Astrocyte of the hippocampus (primary cell): ENCODE data around the gene PPP2R2C.

Experiments used
- DNase-seq: peaks from one replicate; pipeline ENCODE4 v3.0.0; 2011; ENCODE audit warnings: low read depth, low spot score

The PPP2R2C gene

DNA sequence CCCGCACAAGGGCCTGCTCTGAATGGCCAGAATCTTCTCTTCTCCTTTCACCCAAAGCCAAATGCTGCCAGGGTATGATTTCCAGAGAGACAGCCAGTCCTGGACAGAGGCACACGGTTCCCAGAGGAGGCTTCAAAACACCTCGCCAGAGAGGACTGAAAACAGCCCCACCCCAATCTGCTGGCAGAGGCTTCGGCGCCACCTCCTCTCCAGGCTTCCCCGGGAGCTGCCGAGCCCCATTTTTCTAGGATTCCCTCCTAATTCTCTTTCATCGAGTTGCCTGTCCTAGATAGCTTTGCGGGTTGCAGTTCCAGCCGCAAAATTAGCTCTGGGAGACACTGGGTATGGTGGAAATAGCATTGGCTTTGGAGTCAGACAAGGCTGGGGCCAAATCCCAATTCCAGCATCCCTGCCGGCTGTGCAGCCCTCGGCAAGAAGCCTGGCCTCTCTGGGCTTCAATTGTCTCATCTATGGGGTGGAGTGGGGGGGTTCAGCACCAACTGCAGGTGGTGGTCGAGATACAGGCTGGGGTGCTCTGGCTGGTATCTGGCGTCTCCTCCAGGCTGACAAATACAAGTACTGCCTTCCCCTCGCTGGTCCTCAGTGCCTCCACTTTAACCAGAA, 22.6 kb downstream of the PPP2R2C start:
- no peak for DNase-seq

DNA sequence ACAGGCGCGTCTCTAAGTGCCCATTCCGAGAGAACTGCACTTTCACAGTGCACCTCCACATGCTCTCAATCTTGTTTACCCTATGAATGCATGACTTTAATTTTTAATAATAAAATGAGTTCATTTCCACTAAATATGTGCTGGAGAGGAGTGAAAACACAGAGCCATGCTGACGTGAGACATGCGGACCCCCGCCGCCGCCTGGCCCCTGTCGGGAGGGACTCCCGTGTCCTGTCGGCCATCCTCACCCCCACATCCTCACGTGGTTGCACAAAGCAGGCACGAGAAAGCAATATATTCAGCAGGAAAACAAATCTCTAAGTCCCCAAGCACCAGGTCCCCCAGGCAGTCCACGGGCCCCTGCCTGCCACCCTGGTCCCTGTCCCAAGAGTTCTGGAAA, 23.1 kb downstream of the PPP2R2C start:
- no peak for DNase-seq

DNA sequence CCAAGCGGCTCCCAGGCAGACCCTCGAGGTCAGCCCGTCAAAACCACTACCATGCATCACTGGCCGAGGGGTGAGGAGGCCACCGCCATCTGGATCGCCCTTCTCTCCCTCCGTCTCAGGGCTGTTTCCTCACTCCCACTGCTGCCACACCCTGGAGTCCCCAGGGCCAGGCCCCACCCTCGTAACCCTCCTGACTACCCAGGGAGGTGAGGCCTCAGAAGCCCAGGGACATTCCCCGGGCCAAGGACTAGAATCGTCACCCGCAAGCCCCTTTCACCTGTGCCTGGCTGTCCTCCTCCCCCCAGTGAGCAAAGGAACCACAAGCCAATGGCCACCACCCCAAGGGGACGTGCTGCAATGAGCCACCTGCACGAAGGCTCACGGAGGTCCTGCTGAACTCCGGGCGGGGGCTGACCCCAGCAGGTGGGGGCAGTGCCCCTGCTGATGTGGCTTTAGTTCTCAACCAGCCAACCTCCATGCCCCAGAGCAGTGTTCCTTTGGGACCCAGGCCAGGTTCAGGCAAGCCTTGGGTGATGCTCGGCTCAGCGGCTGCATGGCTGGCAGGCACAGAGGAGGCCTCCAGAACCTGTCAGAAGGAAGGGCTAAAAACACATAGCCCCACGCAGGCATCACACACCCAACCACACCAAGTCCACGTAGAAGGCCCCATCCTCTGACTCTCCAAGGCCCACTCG, 23.8 kb downstream of the PPP2R2C start:
- no peak for DNase-seq

DNA sequence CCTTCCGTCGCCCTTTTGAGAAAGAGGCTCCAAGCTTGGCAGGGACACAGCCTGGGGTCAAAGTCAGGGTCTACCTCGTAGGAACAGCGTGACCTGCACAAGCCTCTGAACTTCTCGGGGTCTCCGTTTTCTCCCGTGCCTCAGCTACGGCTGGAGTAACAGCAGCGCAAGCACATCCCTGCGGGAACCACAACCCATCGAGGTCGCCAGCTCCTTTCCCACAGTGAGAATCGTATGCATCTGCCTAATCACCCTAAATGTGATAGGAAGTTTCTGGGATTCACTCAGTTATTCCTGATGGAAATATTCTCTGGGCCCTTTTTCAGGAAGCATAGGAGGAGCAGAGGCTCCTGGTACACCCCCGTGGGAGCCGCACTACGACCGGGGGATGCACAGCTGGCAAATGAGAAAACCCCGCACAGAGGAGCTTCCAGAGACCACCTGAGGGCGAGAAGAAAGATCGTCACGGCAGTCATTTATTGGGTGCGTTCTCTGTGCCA, 24.7 kb downstream of the PPP2R2C start:
- DNase-seq, result no peak

DNA sequence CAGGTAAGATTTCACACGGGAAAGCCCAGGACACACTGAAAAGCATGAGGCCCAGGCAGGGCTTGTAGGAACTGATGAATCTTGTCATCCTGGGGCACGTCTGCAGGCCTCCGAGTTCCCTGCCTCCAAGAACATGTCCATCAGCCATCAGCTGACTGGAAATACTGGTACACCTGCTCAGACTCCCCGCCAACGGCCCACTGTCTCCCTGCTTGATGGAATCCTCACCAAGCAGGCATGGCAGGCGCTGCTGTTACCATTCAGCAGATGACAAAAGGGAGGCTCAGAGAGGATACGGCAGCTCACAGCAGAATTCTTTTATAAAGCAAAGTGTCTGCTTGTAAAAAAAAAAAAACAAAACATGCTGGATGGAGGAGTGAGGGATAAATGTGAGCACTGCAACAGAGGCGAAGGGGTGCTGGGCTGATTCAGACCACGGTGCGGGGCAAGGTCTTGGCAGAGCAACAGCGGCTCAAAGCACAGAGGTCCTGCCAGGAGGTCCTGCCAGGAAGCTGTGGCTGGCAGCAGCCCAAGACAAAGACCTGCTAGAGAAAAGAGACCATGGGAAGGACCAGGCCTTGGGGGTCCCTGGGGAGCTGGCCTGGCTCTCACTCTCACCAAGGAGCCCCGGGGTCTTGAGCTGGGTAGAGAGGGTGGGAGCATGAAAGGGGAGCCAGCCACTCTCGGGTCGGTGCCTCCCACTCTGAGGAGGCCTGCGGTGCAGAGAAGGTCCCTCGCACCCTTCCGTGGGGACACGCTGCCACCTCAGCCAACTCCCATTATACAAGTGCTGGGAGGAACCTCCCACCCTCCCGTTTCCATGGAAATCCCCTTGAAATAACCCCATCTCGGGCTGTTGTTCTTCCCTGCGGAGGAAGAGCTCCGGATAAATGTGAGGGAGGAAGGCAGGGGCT, 25.6 kb downstream of the PPP2R2C start:
- peak; percentile 34 for DNase-seq

DNA sequence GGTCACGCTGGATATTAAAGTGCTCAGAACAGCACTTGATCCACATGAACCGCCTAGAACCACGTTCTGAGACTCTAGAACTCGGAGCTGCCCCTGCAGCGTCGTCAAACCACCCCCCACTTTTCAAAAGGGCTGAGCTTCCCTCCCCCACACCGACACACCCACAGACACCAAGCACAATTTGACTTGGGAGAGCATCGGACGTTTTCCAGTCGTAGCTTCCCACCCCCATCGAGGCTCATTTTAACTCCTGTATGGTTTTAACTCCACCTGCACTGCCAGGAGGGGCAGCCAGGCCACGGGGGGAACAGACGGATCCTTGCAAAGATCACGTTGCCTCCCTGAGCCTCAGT, 26.3 kb downstream of the PPP2R2C start:
- DNase-seq, result no peak

DNA sequence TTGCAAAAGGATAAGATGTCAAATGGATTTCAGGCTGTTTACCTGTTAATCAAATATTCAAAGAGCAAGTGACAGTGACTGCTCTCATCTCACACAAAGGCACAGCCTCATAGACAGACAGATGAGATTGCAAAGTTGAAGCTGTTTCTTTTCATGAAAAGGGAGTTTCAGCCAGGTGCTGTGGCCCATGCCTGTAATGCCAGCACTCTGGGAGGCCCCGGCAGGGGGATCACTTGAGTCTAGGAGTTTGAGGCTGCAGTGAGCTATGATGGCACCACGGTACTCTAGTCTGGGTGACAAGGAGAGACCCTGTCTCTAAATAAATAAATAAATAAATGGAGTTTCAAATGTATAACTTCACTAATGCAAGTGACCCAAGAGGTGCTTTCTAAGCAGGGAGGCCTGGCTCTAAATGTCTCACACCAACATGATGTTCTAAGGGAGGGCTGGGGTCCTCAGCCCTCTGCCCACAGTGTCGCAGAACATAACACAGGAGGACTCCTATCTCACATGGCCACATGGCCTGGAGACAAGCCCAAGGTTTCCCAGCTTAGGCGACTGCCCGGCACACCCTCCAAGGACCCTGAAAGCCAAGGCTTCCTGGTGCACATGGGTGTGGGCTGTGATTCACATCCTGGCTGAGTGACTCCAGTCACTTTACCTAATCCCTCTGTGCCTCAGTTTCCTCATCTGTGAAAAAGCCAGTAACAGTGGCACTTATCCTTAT, 26.8 kb downstream of the PPP2R2C start:
- no peak for DNase-seq

DNA sequence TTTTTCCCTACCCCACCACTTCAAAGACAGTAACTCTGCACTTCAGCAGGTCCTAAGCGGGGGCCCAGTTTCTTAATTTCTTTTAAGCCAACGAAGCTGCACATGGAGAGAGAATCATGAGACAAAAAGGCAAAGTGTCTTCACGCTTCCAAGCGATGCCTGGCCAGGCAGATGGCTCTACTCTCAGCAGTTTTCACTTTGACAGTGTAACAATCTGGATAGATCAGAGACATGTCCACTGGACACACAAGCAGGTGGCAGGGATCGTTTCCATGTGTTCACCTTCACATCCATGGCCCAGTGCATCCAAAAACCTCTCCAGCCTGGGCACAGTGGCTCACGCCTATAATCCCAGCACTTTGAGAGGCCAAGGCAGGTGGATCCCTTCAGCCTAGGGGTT, 27.8 kb downstream of the PPP2R2C start:
- no peak for DNase-seq

DNA sequence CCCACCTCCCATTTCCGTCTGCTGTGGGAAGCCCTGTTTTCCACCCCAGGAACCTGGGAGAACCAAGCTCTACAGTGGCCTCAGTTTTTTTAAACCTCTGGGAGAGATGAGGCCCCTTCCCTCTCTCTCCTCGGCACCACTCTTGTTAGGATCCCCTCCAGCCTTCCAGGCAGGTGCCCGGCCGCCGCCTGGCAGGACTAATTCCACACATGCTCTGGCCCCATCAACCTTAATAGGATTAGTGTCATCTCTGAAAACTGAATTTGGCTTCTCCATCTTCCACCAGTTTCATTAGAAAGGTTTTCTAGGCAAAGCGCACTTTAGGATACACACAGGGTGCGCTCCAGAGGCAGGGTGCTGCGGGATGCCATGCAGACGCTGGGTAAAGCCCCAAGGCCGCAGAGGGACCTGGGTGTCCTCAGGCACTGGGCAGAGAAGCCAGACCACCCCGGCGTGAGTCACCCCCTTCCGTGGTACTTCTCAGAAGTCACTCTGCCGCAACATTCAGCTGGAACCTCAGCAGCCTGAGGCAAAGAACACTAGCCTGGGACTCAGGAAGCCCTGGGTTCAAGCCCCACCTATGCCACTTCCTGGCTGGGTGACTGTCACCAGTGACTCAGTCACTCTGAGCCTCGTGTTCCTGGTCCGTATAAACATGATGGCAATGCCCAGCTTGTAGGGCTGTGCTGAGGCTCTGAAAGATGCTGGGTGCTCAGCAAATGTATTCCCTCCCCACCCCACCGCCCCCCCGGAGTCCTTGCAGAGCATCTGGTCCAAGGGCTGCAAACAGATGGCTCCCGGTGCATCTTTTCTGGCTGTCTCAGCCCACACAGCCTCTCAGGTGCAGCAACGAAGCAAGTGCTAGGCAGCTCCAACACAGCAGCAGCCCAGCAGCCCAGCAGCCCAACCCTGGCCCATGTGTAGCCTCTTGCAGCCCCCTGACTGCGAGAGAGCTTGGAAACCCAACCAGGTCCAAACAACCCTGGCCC, 29.1 kb downstream of the PPP2R2C start:
- DNase-seq, result no peak

DNA sequence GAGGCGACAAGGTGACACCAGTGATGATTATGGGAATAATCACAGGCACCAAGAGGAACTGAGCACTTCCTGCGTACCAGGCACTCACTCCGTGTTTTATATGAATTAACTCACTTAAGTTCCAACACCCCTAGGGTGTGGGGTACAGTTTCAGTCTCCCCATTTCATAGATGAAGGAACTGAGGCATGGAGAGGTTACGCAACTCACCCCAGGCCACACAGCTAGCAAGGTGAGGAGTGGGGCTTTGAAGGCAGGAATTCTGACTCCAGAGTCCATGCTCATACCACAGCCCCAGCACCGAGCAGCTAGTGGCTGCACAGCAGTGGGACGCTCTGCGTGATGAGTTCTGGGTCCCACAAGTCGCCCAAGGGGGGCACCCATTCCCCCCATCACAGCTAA, 29.9 kb downstream of the PPP2R2C start:
- DNase-seq, result no peak

DNA sequence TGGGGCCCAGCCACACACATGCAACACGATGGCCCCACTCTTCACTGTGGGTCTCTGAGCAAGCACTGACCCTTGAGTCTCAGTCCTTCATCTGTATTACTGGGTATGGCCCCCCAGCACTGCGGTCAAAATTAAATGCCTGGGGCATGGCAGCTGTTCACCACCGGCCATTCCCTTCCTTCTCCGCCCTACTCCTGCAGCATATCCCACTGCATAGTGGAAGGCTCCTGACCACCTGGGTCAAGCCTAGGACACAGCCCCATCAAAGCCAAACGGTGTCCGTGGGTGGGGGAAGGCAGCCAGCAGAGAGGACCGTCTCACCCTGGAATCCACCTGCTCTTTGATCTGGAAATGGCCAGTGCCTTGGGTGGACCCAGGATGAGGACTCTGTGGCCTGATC, 30.7 kb downstream of the PPP2R2C start:
- DNase-seq, result no peak

DNA sequence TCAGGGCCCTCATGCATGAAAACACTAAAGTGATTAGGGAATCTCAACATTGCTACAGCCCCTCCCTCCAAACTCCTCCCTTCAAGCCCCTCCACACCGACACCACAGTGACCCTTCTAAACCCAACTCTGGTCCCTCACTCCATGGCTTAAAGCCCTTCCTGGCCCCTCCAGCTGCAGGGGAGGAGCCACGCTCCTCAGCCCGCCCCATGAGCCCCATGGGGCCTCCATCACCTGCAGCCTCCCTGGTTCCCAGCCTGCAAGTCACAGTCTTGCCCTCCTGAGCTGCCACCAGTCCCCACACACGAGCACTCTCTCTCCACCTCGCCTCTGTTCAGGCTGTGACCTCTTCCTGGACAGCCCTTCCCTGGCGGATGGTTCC, 31.2 kb downstream of the PPP2R2C start:
- DNase-seq, result no peak

DNA sequence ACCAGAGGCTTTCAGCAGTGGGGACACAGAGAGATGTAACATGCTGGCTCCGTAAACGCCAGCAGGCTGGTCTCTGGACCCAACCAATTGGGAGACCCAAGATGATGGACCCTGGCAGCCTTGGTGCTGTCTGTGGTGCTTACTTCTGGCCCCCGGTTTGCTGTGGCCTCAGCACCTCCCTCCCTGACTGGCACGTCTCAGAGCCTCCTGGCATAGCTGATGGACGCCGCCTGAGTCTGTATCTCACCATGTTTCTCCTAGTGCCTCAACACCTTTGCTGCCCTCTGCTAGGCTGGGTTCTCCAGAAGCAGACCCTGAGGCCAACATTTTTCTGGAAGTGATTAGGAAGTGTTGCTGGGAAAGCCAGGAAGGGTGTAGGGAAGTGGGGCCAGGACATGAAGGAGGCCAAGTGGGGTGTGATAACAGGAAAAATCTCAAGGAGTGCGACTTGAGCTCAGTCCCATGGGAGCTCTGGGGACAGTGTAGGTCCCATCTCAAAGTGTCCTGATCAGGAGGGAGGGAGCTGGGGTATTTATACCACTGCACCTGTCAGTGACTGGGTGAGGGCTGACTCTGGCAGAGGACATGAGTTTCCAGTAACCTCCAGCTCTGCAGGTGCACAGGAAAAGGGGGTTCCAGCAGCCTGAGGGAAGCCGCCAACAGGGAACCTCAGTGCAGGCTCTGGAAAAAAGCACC, 31.8 kb downstream of the PPP2R2C start:
- no peak for DNase-seq

DNA sequence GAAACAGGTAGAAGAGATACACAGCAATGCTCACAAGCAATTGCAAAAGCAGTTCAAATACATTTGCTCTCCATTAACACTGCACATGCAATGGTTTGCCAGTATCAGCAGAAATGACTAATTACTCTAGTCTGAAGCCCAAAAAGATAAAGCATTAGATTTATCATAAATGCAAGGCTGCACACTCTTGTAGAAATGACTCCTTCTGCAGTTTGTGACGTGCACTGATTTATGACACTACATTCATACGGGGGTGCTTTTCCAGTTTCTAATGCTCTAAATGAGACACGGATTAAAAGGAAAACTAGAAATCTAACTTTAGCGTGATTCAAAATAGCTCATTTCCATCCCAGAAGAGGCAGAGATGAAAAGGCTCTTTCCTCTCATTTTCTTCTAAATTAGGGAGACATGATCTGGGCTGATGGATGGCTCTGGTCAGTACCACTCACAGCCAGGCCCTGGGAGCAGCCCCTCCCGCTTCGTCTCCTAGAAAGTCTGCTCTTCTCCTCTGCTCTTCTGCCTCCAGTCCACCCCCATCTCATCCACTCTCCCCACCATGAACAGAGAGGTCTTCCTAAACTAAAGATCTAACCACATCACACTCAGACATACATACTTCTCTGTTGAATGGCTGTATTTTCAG, 33.2 kb downstream of the PPP2R2C start:
- no peak for DNase-seq

DNA sequence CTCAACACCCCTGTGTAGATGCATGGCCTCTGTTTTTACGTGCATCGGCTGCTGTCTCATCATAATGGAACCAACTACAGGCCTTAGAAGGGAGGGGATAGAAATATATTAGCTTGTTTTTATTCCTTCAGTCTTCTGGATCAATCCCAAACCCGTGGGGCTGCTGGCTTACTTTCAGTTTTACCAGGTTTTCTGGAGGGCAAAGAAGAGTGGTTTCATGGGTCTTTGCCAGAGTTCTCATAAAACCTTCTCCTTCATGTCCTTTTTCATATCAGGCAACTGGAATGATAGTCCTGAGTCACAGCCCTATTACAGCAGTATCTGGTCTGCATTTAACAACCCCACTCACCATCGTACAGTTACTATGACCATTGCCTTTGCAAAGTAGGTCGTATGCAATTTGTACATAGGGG, 34.6 kb downstream of the PPP2R2C start:
- DNase-seq, result no peak

DNA sequence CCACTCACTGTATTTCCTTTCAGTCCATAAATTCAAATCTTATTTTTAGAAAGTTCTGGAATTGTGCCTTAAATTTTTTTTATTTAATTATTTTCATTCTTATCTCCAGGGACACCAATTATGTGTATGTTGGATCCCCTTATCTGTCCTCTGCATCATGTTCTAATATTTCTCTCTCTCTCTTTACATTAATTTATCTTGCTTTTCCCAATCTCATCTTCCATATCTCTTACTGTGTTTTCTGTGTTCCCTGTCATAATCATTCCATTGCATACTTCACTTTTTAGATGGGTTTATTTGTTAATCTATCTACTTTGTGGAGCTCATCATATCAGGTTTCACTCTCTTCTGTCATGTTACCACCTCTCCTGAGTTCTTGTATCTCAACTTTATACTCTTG, 37.4 kb downstream of the PPP2R2C start:
- DNase-seq, result no peak

DNA sequence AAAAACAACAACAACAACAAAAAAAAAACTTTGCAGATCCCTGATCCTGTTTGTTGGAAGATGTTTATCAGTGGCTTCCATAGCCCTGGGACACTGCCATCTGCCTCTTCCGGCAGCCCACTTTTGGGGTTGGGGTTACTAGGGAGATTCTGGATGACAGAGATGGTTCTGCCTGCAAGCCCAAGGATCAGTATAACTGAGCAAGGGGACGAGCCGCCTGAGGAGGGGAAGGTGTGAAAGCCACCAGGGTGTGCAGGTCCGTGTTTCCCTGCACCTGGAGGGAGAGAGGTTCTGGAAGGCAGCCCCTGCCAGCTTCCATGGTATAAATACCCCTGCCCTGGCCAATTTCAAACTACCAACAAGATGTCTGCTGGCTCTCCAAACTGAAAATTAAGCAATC, 41.5 kb downstream of the PPP2R2C start:
- no peak for DNase-seq

DNA sequence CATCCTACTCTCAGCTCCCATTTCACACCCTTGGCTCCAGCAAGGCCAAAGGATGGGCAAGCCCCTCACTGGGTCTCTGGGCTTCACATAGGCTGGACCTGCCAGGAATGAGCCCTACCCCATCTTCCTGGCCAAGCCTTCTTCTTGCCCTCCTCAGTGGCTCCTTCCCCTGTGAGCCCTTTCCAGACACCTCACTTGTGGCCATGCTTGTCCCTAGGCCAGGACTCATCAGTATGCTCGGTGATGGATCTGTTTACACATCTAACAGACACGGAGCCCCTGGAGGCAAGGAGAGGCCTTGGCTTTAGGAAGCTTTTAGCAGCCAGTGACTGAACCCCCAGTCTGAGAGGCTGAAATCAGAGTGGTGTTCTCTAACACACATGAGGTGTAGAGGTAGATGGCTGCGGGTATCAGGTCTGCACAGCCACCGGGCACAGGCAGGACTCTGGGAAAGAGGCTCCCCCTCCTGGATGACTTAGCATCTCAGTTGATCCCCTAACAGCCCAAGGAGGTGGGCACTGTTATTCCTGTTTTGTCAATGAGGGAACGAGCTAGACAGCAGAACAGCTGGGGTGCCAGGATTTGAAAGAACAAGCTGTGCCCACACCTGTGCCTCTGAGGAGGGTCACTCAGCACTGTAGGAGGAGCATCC, 44.8 kb downstream of the PPP2R2C start:
- no peak for DNase-seq
